ENCODE results near the gene NPAS1. TPM values are rescaled to one million over a fixed set of nuclear protein-coding genes. Genes with fewer than 3 reads are reported as not detected.
A peak's percentile ranks its signal among the peaks of the same experiment; 100 is the strongest.

The NPAS1 gene
- polyA plus RNA-seq, 6 donors from 2014 or later: 0.19 to 0.61 (median 0.40) TPM; not detected in 2

GRCh38 chr19:47018923-47019322 lies 714 bp upstream of the NPAS1 start:
- ATAC-seq (ENCODE audit: low read depth in 2 of 2): no peak
- H3K4me3 Mint-ChIP-seq: peak overlapping the region in 7 of 8 donors; percentile 38 to 70 (median 52)
- no peaks in the 10 kb centered on the region for H3K36me3 Mint-ChIP-seq
- peak overlapping the region in 1 of 6 donors; percentile 51 for H3K27ac Mint-ChIP-seq
- no peaks in the 10 kb centered on the region for H3K9me3 Mint-ChIP-seq
- H3K4me1 Mint-ChIP-seq: peaks cover 7 to 19% (median 12%) of the 10 kb centered on the region in 3 donors
- peaks cover 28 to 54% (median 29%) of the 10 kb centered on the region in 3 donors for H3K27me3 Mint-ChIP-seq
- no peak for DNase-seq

- H3K27me3 Mint-ChIP-seq: peaks cover 28 to 58% (median 29%) of the 10 kb centered on the region in 3 donors
- ATAC-seq (ENCODE audit: low read depth in 2 of 2) (no peak), DNase-seq (no peak)
- peaks cover 7 to 19% (median 12%) of the 10 kb centered on the region in 3 donors for H3K4me1 Mint-ChIP-seq
- no peaks in the 10 kb centered on the region for H3K9me3 Mint-ChIP-seq
- no peaks in the 10 kb centered on the region for H3K36me3 Mint-ChIP-seq
- H3K4me3 Mint-ChIP-seq: peak overlapping the region in 6 of 8 donors; percentile 49 to 86 (median 67)
- peak overlapping the region in 1 of 6 donors; percentile 47 for H3K27ac Mint-ChIP-seq
Observed at GRCh38 chr19:47020132-47020805, 632 bp downstream of the NPAS1 start.

- H3K4me3 Mint-ChIP-seq: peak overlapping the region in 6 of 8 donors; percentile 9 to 70 (median 54)
- no peaks in the 10 kb centered on the region for H3K36me3 Mint-ChIP-seq
- peaks cover 0 to 1% (median 0%) of the 10 kb centered on the region in 7 donors for H3K9me3 Mint-ChIP-seq
- H3K27me3 Mint-ChIP-seq: peaks cover 26 to 59% (median 32%) of the 10 kb centered on the region in 3 donors
- H3K27ac Mint-ChIP-seq: no peak overlapping the region
- DNase-seq: no peak
- no peak for ATAC-seq (ENCODE audit: low read depth in 2 of 2)
- peaks cover 7 to 19% (median 12%) of the 10 kb centered on the region in 3 donors for H3K4me1 Mint-ChIP-seq
Observed at GRCh38 chr19:47020992-47021496, 1.4 kb downstream of the NPAS1 start.

GRCh38 chr19:47021536-47022139 lies 2.0 kb downstream of the NPAS1 start:
- no peak overlapping the region for H3K27ac Mint-ChIP-seq
- no peak for ATAC-seq (ENCODE audit: low read depth in 2 of 2)
- H3K4me1 Mint-ChIP-seq: peaks cover 7 to 19% (median 12%) of the 10 kb centered on the region in 3 donors
- DNase-seq: no peak
- no peaks in the 10 kb centered on the region for H3K36me3 Mint-ChIP-seq
- peaks cover 32 to 63% (median 36%) of the 10 kb centered on the region in 3 donors for H3K27me3 Mint-ChIP-seq
- H3K4me3 Mint-ChIP-seq: peak overlapping the region in 4 of 8 donors; percentile 46 to 65 (median 54)
- peaks cover 0 to 3% (median 0%) of the 10 kb centered on the region in 7 donors for H3K9me3 Mint-ChIP-seq

GRCh38 chr19:47022140-47022536 lies 2.5 kb downstream of the NPAS1 start:
- H3K9me3 Mint-ChIP-seq: peaks cover 0 to 3% (median 0%) of the 10 kb centered on the region in 7 donors
- ATAC-seq (ENCODE audit: low read depth in 2 of 2) (no peak), DNase-seq (no peak)
- H3K27me3 Mint-ChIP-seq: peaks cover 33 to 65% (median 37%) of the 10 kb centered on the region in 3 donors
- H3K27ac Mint-ChIP-seq: no peak overlapping the region
- peak overlapping the region in 3 of 8 donors; percentile 25 to 52 (median 43) for H3K4me3 Mint-ChIP-seq
- H3K4me1 Mint-ChIP-seq: peaks cover 7 to 19% (median 12%) of the 10 kb centered on the region in 3 donors
- H3K36me3 Mint-ChIP-seq: no peaks in the 10 kb centered on the region

GRCh38 chr19:47022541-47023447 lies 3.2 kb downstream of the NPAS1 start:
- ATAC-seq (ENCODE audit: low read depth in 2 of 2) (no peak), DNase-seq (no peak)
- H3K4me3 Mint-ChIP-seq: peak overlapping the region in 4 of 8 donors; percentile 8 to 52 (median 34)
- H3K9me3 Mint-ChIP-seq: peaks cover 0 to 3% (median 0%) of the 10 kb centered on the region in 7 donors
- H3K27me3 Mint-ChIP-seq: peaks cover 37 to 71% (median 43%) of the 10 kb centered on the region in 3 donors
- peaks cover 11 to 19% (median 12%) of the 10 kb centered on the region in 3 donors for H3K4me1 Mint-ChIP-seq
- no peaks in the 10 kb centered on the region for H3K36me3 Mint-ChIP-seq
- H3K27ac Mint-ChIP-seq: no peak overlapping the region

GRCh38 chr19:47023448-47023794 lies 3.8 kb downstream of the NPAS1 start:
- peaks cover 12 to 19% (median 12%) of the 10 kb centered on the region in 3 donors for H3K4me1 Mint-ChIP-seq
- H3K4me3 Mint-ChIP-seq: no peak overlapping the region
- peaks cover 0 to 3% (median 0%) of the 10 kb centered on the region in 7 donors for H3K9me3 Mint-ChIP-seq
- H3K36me3 Mint-ChIP-seq: no peaks in the 10 kb centered on the region
- peaks cover 40 to 74% (median 46%) of the 10 kb centered on the region in 3 donors for H3K27me3 Mint-ChIP-seq
- ATAC-seq (ENCODE audit: low read depth in 2 of 2) (no peak), DNase-seq (no peak)
- no peak overlapping the region for H3K27ac Mint-ChIP-seq

- no peak overlapping the region for H3K4me3 Mint-ChIP-seq
- no peak overlapping the region for H3K27ac Mint-ChIP-seq
- H3K27me3 Mint-ChIP-seq: peaks cover 35 to 76% (median 46%) of the 10 kb centered on the region in 3 donors
- ATAC-seq (ENCODE audit: low read depth in 2 of 2) (no peak), DNase-seq (no peak)
- peaks cover 0 to 3% (median 0%) of the 10 kb centered on the region in 7 donors for H3K9me3 Mint-ChIP-seq
- H3K4me1 Mint-ChIP-seq: peaks cover 8 to 19% (median 12%) of the 10 kb centered on the region in 3 donors
- H3K36me3 Mint-ChIP-seq: no peaks in the 10 kb centered on the region
Observed at GRCh38 chr19:47024502-47024901, 4.9 kb downstream of the NPAS1 start.

- ATAC-seq (ENCODE audit: low read depth in 2 of 2): no peak
- Mint-ChIP-seq H3K4me3 (no peak overlapping the region), H3K4me1 (peaks cover 7 to 11% (median 7%) of the 10 kb centered on the region in 3 donors), H3K27ac (no peak overlapping the region), H3K9me3 (peaks cover 0 to 3% (median 0%) of the 10 kb centered on the region in 7 donors), H3K36me3 (no peaks in the 10 kb centered on the region), H3K27me3 (peaks cover 42 to 77% (median 57%) of the 10 kb centered on the region in 3 donors)
- no peak for DNase-seq
Observed at GRCh38 chr19:47026156-47026555, 6.5 kb downstream of the NPAS1 start.

- no peak for DNase-seq
- no peak overlapping the region for H3K27ac Mint-ChIP-seq
- H3K9me3 Mint-ChIP-seq: peaks cover 0 to 3% (median 0%) of the 10 kb centered on the region in 7 donors
- no peaks in the 10 kb centered on the region for H3K36me3 Mint-ChIP-seq
- ATAC-seq (ENCODE audit: low read depth in 2 of 2): no peak
- peaks cover 5 to 8% (median 6%) of the 10 kb centered on the region in 3 donors for H3K4me1 Mint-ChIP-seq
- no peak overlapping the region for H3K4me3 Mint-ChIP-seq
- peaks cover 40 to 80% (median 61%) of the 10 kb centered on the region in 3 donors for H3K27me3 Mint-ChIP-seq
Observed at GRCh38 chr19:47026889-47027288, 7.3 kb downstream of the NPAS1 start.

- Mint-ChIP-seq H3K4me1 (peaks cover 5 to 15% (median 6%) of the 10 kb centered on the region in 3 donors), H3K36me3 (no peaks in the 10 kb centered on the region), H3K27me3 (peaks cover 47 to 83% (median 68%) of the 10 kb centered on the region in 3 donors), H3K9me3 (peaks cover 0 to 3% (median 0%) of the 10 kb centered on the region in 7 donors), H3K27ac (no peak overlapping the region), H3K4me3 (no peak overlapping the region)
- ATAC-seq (ENCODE audit: low read depth in 2 of 2) (no peak), DNase-seq (no peak)
Observed at GRCh38 chr19:47027586-47028088, 8.0 kb downstream of the NPAS1 start.

- Mint-ChIP-seq H3K27me3 (peaks cover 42 to 79% (median 64%) of the 10 kb centered on the region in 3 donors), H3K27ac (no peak overlapping the region), H3K36me3 (no peaks in the 10 kb centered on the region), H3K9me3 (peaks cover 0 to 3% (median 0%) of the 10 kb centered on the region in 7 donors), H3K4me1 (peaks cover 2 to 10% (median 5%) of the 10 kb centered on the region in 3 donors), H3K4me3 (no peak overlapping the region)
- no peak for ATAC-seq (ENCODE audit: low read depth in 2 of 2)
- DNase-seq: no peak
Observed at GRCh38 chr19:47028195-47028601, 8.6 kb downstream of the NPAS1 start.
